ENCODE data around the gene WDR13.
"Not testable (repeated sequence)": the region's sequence is repeated elsewhere in the genome, so short reads cannot be mapped to it uniquely, and the experiment has no call there.

WDR13 gene

GRCh38 chrX:48654746-48655145 lies 57.5 kb downstream of the WDR13 start:
- DNase-seq (ENCODE audit: low read depth in 2 of 3, low spot score in 1 of 3), result not testable (repeated sequence)
